Ovary (tissue), 3 donors: ENCODE measurements around the gene RNF224.

ENCODE experiments used
- POLR2A ChIP-seq: fragments of 450-650 bp; IDR thresholded peaks from one replicate; pipeline ENCODE4 v1.6.1; 2017; ENCODE audit warnings: antibody characterized with exemption, mild to moderate bottlenecking, moderate library complexity
- TF ChIP-seq, protein P1 (sequence below), 3 donors: fragments of 450-650 bp in 2 of 3; fragments of 200-600 bp in 1 of 3; IDR thresholded peaks; one replicate each; pipeline versions ENCODE4 v1.5.1 to v1.8.0; 2016 to 2022; ENCODE audit warnings: antibody characterized with exemption in 3 of 3, mild to moderate bottlenecking in 1 of 3
- donor health status: DM: no; HTN: no; CAD: no.

DNA sequence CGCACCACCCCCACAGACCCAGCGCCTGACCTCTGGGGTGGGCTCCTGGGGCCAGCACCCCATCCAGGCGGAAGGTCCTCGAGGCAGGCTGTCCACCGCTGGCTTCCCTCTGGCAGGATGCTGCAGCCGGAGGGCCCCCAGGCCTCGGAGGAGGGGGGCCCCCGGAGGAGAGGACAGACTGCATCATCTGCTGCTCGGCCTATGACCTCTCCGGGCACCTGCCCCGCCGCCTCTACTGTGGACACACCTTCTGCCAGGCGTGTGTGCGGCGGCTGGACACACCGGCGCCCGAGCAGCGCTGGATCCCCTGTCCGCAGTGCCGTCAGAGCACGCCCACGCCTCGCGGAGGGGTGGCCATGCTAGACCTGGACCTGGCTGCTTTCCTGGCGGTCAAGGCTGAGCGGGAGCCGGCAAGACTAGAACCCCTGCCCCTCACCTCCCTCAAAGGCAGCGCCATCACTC is 1.2 kb downstream of the RNF224 start:
- TF ChIP-seq, protein P1, sequence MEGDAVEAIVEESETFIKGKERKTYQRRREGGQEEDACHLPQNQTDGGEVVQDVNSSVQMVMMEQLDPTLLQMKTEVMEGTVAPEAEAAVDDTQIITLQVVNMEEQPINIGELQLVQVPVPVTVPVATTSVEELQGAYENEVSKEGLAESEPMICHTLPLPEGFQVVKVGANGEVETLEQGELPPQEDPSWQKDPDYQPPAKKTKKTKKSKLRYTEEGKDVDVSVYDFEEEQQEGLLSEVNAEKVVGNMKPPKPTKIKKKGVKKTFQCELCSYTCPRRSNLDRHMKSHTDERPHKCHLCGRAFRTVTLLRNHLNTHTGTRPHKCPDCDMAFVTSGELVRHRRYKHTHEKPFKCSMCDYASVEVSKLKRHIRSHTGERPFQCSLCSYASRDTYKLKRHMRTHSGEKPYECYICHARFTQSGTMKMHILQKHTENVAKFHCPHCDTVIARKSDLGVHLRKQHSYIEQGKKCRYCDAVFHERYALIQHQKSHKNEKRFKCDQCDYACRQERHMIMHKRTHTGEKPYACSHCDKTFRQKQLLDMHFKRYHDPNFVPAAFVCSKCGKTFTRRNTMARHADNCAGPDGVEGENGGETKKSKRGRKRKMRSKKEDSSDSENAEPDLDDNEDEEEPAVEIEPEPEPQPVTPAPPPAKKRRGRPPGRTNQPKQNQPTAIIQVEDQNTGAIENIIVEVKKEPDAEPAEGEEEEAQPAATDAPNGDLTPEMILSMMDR (IDR thresholded peaks at IDR 0.05) = no peak
- TF ChIP-seq POLR2A = no peak
